ENCODE measurements around the gene APBB2.

APBB2 gene

GRCh38 chr4:41137879-41138278, 76.5 kb downstream of the APBB2 start:
- Mint-ChIP-seq H3K27me3 (no peaks in the 10 kb centered on the region), H3K4me3 (no peak overlapping the region), H3K36me3 (ENCODE audit: low read depth) (no peaks in the 10 kb centered on the region), H3K9me3 (no peaks in the 10 kb centered on the region), H3K4me1 (ENCODE audit: low read depth) (no peaks in the 10 kb centered on the region), H3K27ac (no peak overlapping the region)
- intact Hi-C loops (cut with micrococcal nuclease): no loop called here

GRCh38 chr4:41136456-41136855, 77.9 kb downstream of the APBB2 start:
- Mint-ChIP-seq H3K9me3 (no peaks in the 10 kb centered on the region), H3K4me3 (no peak overlapping the region), H3K4me1 (ENCODE audit: low read depth) (no peaks in the 10 kb centered on the region), H3K36me3 (ENCODE audit: low read depth) (no peaks in the 10 kb centered on the region), H3K27ac (no peak overlapping the region), H3K27me3 (no peaks in the 10 kb centered on the region)
- intact Hi-C loops (cut with micrococcal nuclease): no loop called here

- no peak overlapping the region for H3K27ac Mint-ChIP-seq
- H3K36me3 Mint-ChIP-seq (ENCODE audit: low read depth): no peaks in the 10 kb centered on the region
- H3K27me3 Mint-ChIP-seq: no peaks in the 10 kb centered on the region
- no peaks in the 10 kb centered on the region for H3K4me1 Mint-ChIP-seq (ENCODE audit: low read depth)
- intact Hi-C loops (cut with micrococcal nuclease): no loop called here
- no peaks in the 10 kb centered on the region for H3K9me3 Mint-ChIP-seq
- no peak overlapping the region for H3K4me3 Mint-ChIP-seq
Measured at GRCh38 chr4:41135801-41136200, 78.5 kb downstream of the APBB2 start.

- intact Hi-C loops (cut with micrococcal nuclease): no loop called here
- Mint-ChIP-seq H3K27ac (no peak overlapping the region), H3K9me3 (no peaks in the 10 kb centered on the region), H3K4me3 (no peak overlapping the region), H3K4me1 (ENCODE audit: low read depth) (no peaks in the 10 kb centered on the region), H3K36me3 (ENCODE audit: low read depth) (no peaks in the 10 kb centered on the region), H3K27me3 (no peaks in the 10 kb centered on the region)
Measured at GRCh38 chr4:41134581-41134980, 79.8 kb downstream of the APBB2 start.

GRCh38 chr4:41133454-41134018, 80.8 kb downstream of the APBB2 start:
- intact Hi-C loops (cut with micrococcal nuclease): no loop called here
- Mint-ChIP-seq H3K27ac (no peak overlapping the region), H3K36me3 (ENCODE audit: low read depth) (no peaks in the 10 kb centered on the region), H3K9me3 (no peaks in the 10 kb centered on the region), H3K4me1 (ENCODE audit: low read depth) (no peaks in the 10 kb centered on the region), H3K4me3 (no peak overlapping the region), H3K27me3 (no peaks in the 10 kb centered on the region)

- Mint-ChIP-seq H3K36me3 (ENCODE audit: low read depth) (no peaks in the 10 kb centered on the region), H3K4me1 (ENCODE audit: low read depth) (no peaks in the 10 kb centered on the region), H3K4me3 (no peak overlapping the region), H3K9me3 (no peaks in the 10 kb centered on the region), H3K27me3 (no peaks in the 10 kb centered on the region), H3K27ac (no peak overlapping the region)
- intact Hi-C loops (cut with micrococcal nuclease): no loop called here
Measured at GRCh38 chr4:41132055-41132683, 82.2 kb downstream of the APBB2 start.

- intact Hi-C loops (cut with micrococcal nuclease): no loop called here
- no peaks in the 10 kb centered on the region for H3K27me3 Mint-ChIP-seq
- H3K4me3 Mint-ChIP-seq: no peak overlapping the region
- H3K9me3 Mint-ChIP-seq: no peaks in the 10 kb centered on the region
- H3K36me3 Mint-ChIP-seq (ENCODE audit: low read depth): no peaks in the 10 kb centered on the region
- no peak overlapping the region for H3K27ac Mint-ChIP-seq
- no peaks in the 10 kb centered on the region for H3K4me1 Mint-ChIP-seq (ENCODE audit: low read depth)
Measured at GRCh38 chr4:41129936-41130440, 84.4 kb downstream of the APBB2 start.

GRCh38 chr4:41129128-41129754, 85.1 kb downstream of the APBB2 start:
- Mint-ChIP-seq H3K27ac (no peak overlapping the region), H3K4me3 (no peak overlapping the region), H3K27me3 (no peaks in the 10 kb centered on the region), H3K4me1 (ENCODE audit: low read depth) (no peaks in the 10 kb centered on the region), H3K36me3 (ENCODE audit: low read depth) (no peaks in the 10 kb centered on the region), H3K9me3 (no peaks in the 10 kb centered on the region)
- intact Hi-C loops (cut with micrococcal nuclease): no loop called here

GRCh38 chr4:41125558-41126311, 88.6 kb downstream of the APBB2 start:
- no peaks in the 10 kb centered on the region for H3K36me3 Mint-ChIP-seq (ENCODE audit: low read depth)
- intact Hi-C loops (cut with micrococcal nuclease): no loop called here
- no peaks in the 10 kb centered on the region for H3K9me3 Mint-ChIP-seq
- H3K27me3 Mint-ChIP-seq: no peaks in the 10 kb centered on the region
- no peak overlapping the region for H3K4me3 Mint-ChIP-seq
- no peaks in the 10 kb centered on the region for H3K4me1 Mint-ChIP-seq (ENCODE audit: low read depth)
- no peak overlapping the region for H3K27ac Mint-ChIP-seq

GRCh38 chr4:41124916-41125548, 89.3 kb downstream of the APBB2 start:
- Mint-ChIP-seq H3K27ac (no peak overlapping the region), H3K4me3 (no peak overlapping the region), H3K4me1 (ENCODE audit: low read depth) (peaks cover 3% of the 10 kb centered on the region), H3K9me3 (no peaks in the 10 kb centered on the region), H3K27me3 (no peaks in the 10 kb centered on the region), H3K36me3 (ENCODE audit: low read depth) (no peaks in the 10 kb centered on the region)
- intact Hi-C loops (cut with micrococcal nuclease): no loop called here

GRCh38 chr4:41122775-41123174, 91.6 kb downstream of the APBB2 start:
- H3K36me3 Mint-ChIP-seq (ENCODE audit: low read depth): no peaks in the 10 kb centered on the region

GRCh38 chr4:41122309-41122708, 92.0 kb downstream of the APBB2 start:
- Mint-ChIP-seq H3K4me3 (no peak overlapping the region), H3K27me3 (no peaks in the 10 kb centered on the region), H3K4me1 (ENCODE audit: low read depth) (peaks cover 5% of the 10 kb centered on the region), H3K27ac (no peak overlapping the region), H3K9me3 (no peaks in the 10 kb centered on the region), H3K36me3 (ENCODE audit: low read depth) (no peaks in the 10 kb centered on the region)
- intact Hi-C loops (cut with micrococcal nuclease): no loop called here

More at GRCh38 chr4:41122775-41123174, 91.6 kb downstream of the APBB2 start:
- H3K27ac Mint-ChIP-seq: no peak overlapping the region
- H3K27me3 Mint-ChIP-seq: no peaks in the 10 kb centered on the region
- H3K4me3 Mint-ChIP-seq: no peak overlapping the region
- no peaks in the 10 kb centered on the region for H3K9me3 Mint-ChIP-seq
- peaks cover 5% of the 10 kb centered on the region for H3K4me1 Mint-ChIP-seq (ENCODE audit: low read depth)
- intact Hi-C loops (cut with micrococcal nuclease): no loop called here

GRCh38 chr4:41121906-41122305, 92.4 kb downstream of the APBB2 start:
- no peaks in the 10 kb centered on the region for H3K9me3 Mint-ChIP-seq
- H3K27ac Mint-ChIP-seq: no peak overlapping the region
- intact Hi-C loops (cut with micrococcal nuclease): no loop called here
- H3K36me3 Mint-ChIP-seq (ENCODE audit: low read depth): no peaks in the 10 kb centered on the region
- H3K4me3 Mint-ChIP-seq: no peak overlapping the region
- H3K4me1 Mint-ChIP-seq (ENCODE audit: low read depth): peaks cover 5% of the 10 kb centered on the region
- H3K27me3 Mint-ChIP-seq: no peaks in the 10 kb centered on the region
